HepG2 (cell line): ENCODE data around the gene MMP23B.
"Not testable (repeated sequence)": the region's sequence is repeated elsewhere in the genome, so short reads cannot be mapped to it uniquely, and the experiment has no call there.

Experiments used
- ATF7 ChIP-seq, 2 experiments: fragments of 450-650 bp in 1 of 2; sonication (generic) in 1 of 2; formaldehyde crosslinking in 1 of 2; IDR thresholded peaks; 2 replicates each; pipeline versions ENCODE4 v1.4.0 to v1.6.1; 2016 to 2020; ENCODE audit warnings: antibody characterized with exemption in 1 of 2, mild to moderate bottlenecking in 1 of 2, missing genetic modification reagents in 1 of 2
- MXI1 ChIP-seq: IDR thresholded peaks from 3 replicates; pipeline ENCODE4 v1.6.1; 2012; ENCODE audit warnings: low read depth, low read length, inconsistent platforms, borderline replicate concordance
- POGZ ChIP-seq: sonication (generic); formaldehyde crosslinking; IDR thresholded peaks from 2 replicates; pipeline ENCODE4 v1.4.0; 2020; ENCODE audit warnings: mild to moderate bottlenecking, missing genetic modification reagents
- POLR2A ChIP-seq, 2 experiments: IDR thresholded peaks; 2 replicates each; pipeline ENCODE4 v1.6.1; 2011; ENCODE audit warnings: low read depth in 2 of 2, low read length in 2 of 2, mild to moderate bottlenecking in 1 of 2, moderate library complexity in 1 of 2; ENCODE audit not compliant: insufficient read depth in 1 of 2
- TCF7L2 ChIP-seq: IDR thresholded peaks from 2 replicates; pipeline ENCODE4 v1.6.1; 2011; ENCODE audit warnings: mild to moderate bottlenecking, low read depth, low read length, moderate library complexity
- TOE1 ChIP-seq: sonication (generic); formaldehyde crosslinking; IDR thresholded peaks from 2 replicates; pipeline ENCODE4 v1.4.0; 2020; ENCODE audit warnings: mild to moderate bottlenecking, missing genetic modification reagents
- ZNF34 ChIP-seq: sonication (generic); formaldehyde crosslinking; IDR thresholded peaks from 2 replicates; pipeline ENCODE4 v1.4.0; 2020; ENCODE audit warnings: mild to moderate bottlenecking, missing genetic modification reagents, borderline replicate concordance
- TF ChIP-seq, protein P1 (sequence below): sonication (generic); formaldehyde crosslinking; IDR thresholded peaks from 2 replicates; pipeline ENCODE4 v1.4.0; 2020; ENCODE audit warnings: missing genetic modification reagents
- TF ChIP-seq, protein P2 (sequence below): IDR thresholded peaks from 2 replicates; pipeline ENCODE4 v1.6.1; 2012; ENCODE audit warnings: inconsistent platforms
- TF ChIP-seq, protein P3 (sequence below): sonication (generic); formaldehyde crosslinking; IDR thresholded peaks from 2 replicates; pipeline ENCODE4 v1.5.0; 2020; ENCODE audit warnings: mild to moderate bottlenecking, missing genetic modification reagents, moderate library complexity

DNA sequence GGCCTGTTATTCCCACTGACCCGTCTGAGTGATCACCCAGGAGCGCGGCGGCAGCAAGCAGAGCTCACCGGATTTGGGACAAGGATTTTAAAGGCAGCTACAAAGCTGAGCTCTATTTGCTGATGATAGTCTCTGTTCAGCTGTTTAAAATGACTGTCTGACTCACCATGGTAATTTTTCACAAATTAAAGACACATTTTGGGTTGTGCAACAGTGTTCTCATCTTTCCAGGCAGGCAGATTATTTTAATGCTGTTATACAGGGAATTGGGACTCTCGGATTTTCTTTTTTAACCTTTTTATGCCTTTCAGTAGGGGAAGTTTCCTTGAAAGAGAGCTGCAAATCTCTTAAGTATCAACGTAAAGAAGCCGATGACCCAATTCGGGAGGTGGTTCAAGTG lies 30.4 kb downstream of the MMP23B start:
- TF ChIP-seq, protein P1, sequence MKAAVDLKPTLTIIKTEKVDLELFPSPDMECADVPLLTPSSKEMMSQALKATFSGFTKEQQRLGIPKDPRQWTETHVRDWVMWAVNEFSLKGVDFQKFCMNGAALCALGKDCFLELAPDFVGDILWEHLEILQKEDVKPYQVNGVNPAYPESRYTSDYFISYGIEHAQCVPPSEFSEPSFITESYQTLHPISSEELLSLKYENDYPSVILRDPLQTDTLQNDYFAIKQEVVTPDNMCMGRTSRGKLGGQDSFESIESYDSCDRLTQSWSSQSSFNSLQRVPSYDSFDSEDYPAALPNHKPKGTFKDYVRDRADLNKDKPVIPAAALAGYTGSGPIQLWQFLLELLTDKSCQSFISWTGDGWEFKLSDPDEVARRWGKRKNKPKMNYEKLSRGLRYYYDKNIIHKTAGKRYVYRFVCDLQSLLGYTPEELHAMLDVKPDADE (CRISPR knock-in tag), result not testable (repeated sequence)
- not testable (repeated sequence) for TF ChIP-seq TOE1 (CRISPR knock-in tag); POGZ (CRISPR knock-in tag); ZNF34 (CRISPR knock-in tag); MXI1; POLR2A (IDR thresholded peaks at IDR 0.05; ENCODE audit: insufficient read depth in 1 of 2, low read depth in 2 of 2, low read length in 2 of 2); TCF7L2; ATF7 (IDR thresholded peaks at IDR 0.05); ATF7 (CRISPR knock-in tag; IDR thresholded peaks at IDR 0.05)
- TF ChIP-seq, protein P2, sequence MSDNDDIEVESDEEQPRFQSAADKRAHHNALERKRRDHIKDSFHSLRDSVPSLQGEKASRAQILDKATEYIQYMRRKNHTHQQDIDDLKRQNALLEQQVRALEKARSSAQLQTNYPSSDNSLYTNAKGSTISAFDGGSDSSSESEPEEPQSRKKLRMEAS, result not testable (repeated sequence)
- TF ChIP-seq, protein P3, sequence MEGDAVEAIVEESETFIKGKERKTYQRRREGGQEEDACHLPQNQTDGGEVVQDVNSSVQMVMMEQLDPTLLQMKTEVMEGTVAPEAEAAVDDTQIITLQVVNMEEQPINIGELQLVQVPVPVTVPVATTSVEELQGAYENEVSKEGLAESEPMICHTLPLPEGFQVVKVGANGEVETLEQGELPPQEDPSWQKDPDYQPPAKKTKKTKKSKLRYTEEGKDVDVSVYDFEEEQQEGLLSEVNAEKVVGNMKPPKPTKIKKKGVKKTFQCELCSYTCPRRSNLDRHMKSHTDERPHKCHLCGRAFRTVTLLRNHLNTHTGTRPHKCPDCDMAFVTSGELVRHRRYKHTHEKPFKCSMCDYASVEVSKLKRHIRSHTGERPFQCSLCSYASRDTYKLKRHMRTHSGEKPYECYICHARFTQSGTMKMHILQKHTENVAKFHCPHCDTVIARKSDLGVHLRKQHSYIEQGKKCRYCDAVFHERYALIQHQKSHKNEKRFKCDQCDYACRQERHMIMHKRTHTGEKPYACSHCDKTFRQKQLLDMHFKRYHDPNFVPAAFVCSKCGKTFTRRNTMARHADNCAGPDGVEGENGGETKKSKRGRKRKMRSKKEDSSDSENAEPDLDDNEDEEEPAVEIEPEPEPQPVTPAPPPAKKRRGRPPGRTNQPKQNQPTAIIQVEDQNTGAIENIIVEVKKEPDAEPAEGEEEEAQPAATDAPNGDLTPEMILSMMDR (CRISPR knock-in tag), result not testable (repeated sequence)
